Endothelial cell of umbilical vein (primary cell): ENCODE data around the gene DDX27.

Experiments
- MAX ChIP-seq: IDR thresholded peaks from 2 replicates; pipeline ENCODE4 v1.6.1; 2011; ENCODE audit not compliant: insufficient read depth, insufficient read length
- TF ChIP-seq, protein P1 (sequence below), 2 donors: IDR thresholded peaks; 1 replicate in 1 of 2; 2 replicates in 1 of 2; pipeline ENCODE4 v1.5.1; 2011; ENCODE audit warnings: low read length in 2 of 2, mild to moderate bottlenecking in 2 of 2, moderate library complexity in 2 of 2, control low read depth in 1 of 2, inconsistent platforms in 1 of 2, low read depth in 1 of 2; ENCODE audit not compliant: insufficient read depth in 1 of 2; ENCODE audit errors: extremely low read depth in 1 of 2

DNA sequence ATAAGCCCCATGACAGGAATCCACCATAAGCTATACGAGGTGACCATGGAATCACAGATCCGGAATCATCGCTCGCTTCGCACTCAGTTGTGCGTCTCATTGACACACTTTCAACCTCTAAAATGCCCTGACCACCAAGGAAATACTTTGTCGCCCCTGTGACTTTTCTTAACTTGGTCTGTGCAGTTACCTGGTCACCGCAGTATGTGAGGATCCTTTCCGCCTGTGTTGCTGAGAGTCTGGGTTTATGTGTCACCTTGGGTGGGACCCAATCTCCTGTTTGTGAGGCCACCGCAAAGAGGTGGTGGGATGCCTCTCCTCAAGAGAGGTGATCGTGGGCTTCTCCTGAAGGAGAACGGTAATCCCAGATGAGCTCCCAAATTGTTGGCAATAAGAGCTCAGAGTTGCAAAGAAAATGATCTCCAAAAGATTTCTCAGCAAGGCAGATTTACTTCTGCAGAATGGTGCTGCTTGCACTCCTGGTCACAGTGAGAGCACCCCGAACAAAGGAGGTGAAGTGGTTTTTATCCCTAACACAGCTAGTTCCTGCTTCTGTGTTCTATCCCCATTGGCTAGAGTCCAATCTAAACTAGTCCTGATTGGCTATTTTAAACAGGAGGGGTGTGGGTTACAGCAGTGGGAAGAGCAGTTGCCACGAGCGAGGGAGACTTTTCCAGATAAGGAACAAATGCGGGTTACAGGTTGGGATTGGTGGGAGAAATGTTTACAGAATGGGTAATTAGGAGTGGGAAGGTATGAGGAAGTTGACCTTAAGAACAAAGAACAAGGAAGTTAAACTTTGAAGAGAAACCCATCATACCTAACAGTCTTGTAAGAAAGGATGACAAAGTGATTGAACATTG lies 67.7 kb downstream of the DDX27 start:
- TF ChIP-seq, protein P1, sequence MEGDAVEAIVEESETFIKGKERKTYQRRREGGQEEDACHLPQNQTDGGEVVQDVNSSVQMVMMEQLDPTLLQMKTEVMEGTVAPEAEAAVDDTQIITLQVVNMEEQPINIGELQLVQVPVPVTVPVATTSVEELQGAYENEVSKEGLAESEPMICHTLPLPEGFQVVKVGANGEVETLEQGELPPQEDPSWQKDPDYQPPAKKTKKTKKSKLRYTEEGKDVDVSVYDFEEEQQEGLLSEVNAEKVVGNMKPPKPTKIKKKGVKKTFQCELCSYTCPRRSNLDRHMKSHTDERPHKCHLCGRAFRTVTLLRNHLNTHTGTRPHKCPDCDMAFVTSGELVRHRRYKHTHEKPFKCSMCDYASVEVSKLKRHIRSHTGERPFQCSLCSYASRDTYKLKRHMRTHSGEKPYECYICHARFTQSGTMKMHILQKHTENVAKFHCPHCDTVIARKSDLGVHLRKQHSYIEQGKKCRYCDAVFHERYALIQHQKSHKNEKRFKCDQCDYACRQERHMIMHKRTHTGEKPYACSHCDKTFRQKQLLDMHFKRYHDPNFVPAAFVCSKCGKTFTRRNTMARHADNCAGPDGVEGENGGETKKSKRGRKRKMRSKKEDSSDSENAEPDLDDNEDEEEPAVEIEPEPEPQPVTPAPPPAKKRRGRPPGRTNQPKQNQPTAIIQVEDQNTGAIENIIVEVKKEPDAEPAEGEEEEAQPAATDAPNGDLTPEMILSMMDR (IDR thresholded peaks at IDR 0.05; ENCODE audit: extremely low read depth in 1 of 2, insufficient read depth in 1 of 2, low read depth in 1 of 2, low read length in 2 of 2), result no peak
- TF ChIP-seq MAX, result no peak
